GM23248 (cell line): ENCODE data around the gene TSPAN5.

Source experiments
- EZH2 ChIP-seq: fragments of 200-600 bp; sonication (generic); IDR thresholded peaks from 2 replicates; pipeline ENCODE4 v1.6.1; 2018; ENCODE audit warnings: antibody characterized with exemption, mild to moderate bottlenecking; ENCODE audit not compliant: insufficient read depth, poor library complexity, severe bottlenecking
- EZH2phosphoT487 ChIP-seq: fragments of 200-600 bp; sonication (generic); IDR thresholded peaks from 2 replicates; pipeline ENCODE4 v1.6.1; 2018; ENCODE audit warnings: antibody characterized with exemption, moderate library complexity, mild to moderate bottlenecking, low read depth; ENCODE audit not compliant: insufficient read depth

DNA sequence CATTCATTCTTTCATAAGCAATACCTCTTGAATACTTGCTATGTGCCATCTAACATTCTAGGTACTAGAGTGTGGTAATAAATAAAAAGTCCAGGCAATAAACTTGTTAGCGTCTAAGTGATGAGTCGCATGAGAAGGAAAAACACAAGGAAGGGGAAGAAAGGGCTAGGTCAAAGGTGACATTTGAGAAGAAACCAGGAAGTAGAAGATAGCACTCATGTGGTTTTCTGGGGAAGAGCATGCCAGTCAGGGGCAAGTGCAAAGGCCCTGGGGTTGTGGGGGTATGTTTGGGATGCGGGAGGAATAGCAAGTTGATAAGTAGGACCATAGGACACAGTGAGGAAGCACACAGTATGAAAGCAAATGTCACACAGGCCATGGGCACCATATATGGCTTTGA is 157.0 kb downstream of the TSPAN5 start:
- TF ChIP-seq EZH2phosphoT487: no peak
- no peak for TF ChIP-seq EZH2
